Neural crest cell (in vitro differentiated cells): ENCODE data around the gene UEVLD. TPM values are rescaled to one million over a fixed set of nuclear protein-coding genes. Genes with fewer than 3 reads are reported as not detected.

ENCODE experiments used
- DNase-seq: peaks from one replicate; pipeline ENCODE4 v3.0.0; 2021; ENCODE audit warnings: low read depth, mixed read lengths, low spot score
- H3K27ac Mint-ChIP-seq: one replicate; pipeline ENCODE4 v1.8.0; 2021; ENCODE audit warnings: mild to moderate bottlenecking, mixed read lengths; ENCODE audit not compliant: unreplicated experiment
- H3K27me3 Mint-ChIP-seq: 2 replicates; pipeline ENCODE4 v1.8.0; 2021; ENCODE audit warnings: low read depth, mild to moderate bottlenecking, mixed read lengths
- H3K36me3 Mint-ChIP-seq: 2 replicates; pipeline ENCODE4 v1.8.0; 2021; ENCODE audit warnings: low read depth, mild to moderate bottlenecking, mixed read lengths
- H3K4me1 Mint-ChIP-seq: 2 replicates; pipeline ENCODE4 v1.8.0; 2021; ENCODE audit warnings: mixed read lengths
- H3K4me3 Mint-ChIP-seq: one replicate; pipeline ENCODE4 v1.8.0; 2021; ENCODE audit warnings: mild to moderate bottlenecking, mixed read lengths
- H3K9me3 Mint-ChIP-seq: 2 replicates; pipeline ENCODE4 v1.8.0; 2021; ENCODE audit warnings: mixed read lengths
- CTCF ChIP-seq: fragments of 200-600 bp; sonication (generic); conservative IDR thresholded peaks from 2 replicates; pipeline ENCODE4 v1.5.0; 2021; ENCODE audit warnings: antibody characterized with exemption, mild to moderate bottlenecking
- total RNA-seq: library from RNA; stranded (reverse); gene quantifications from 2 replicates; pipeline ENCODE4 v1.2.1, GENCODE V29; 2021

UEVLD gene
- total RNA-seq, 1 donor from 2014 or later: 10.2 TPM

DNA sequence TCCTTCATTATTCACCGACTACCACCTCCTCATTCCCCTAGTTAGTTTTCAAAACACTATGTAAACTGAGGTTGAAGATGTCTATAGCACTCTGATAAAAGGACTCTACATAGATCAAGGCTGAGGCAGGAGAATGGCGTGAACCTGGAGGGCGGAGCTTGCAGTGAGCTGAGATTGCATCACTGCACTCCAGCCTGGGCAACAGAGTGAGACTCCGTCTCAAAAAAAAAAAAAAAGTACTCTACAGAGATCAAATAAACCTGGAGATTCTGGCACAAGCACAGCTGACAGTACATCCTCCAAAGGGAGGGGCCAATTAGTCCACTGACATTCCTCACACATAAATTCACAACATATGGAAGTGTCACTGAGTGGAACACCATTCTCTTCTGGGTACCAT lies 92.8 kb downstream of the UEVLD start:
- Mint-ChIP-seq H3K27ac (no peak overlapping the region), H3K4me3 (no peak overlapping the region), H3K27me3 (no peaks in the 10 kb centered on the region), H3K4me1 (no peaks in the 10 kb centered on the region), H3K9me3 (no peaks in the 10 kb centered on the region), H3K36me3 (peaks cover 9% of the 10 kb centered on the region)
- no peak for DNase-seq
- no peak for TF ChIP-seq CTCF

- H3K36me3 Mint-ChIP-seq: peaks cover 9% of the 10 kb centered on the region
- H3K4me1 Mint-ChIP-seq: no peaks in the 10 kb centered on the region
- H3K27ac Mint-ChIP-seq: no peak overlapping the region
- H3K9me3 Mint-ChIP-seq: no peaks in the 10 kb centered on the region
- DNase-seq: no peak
- no peaks in the 10 kb centered on the region for H3K27me3 Mint-ChIP-seq
- H3K4me3 Mint-ChIP-seq: no peak overlapping the region
- no peak for TF ChIP-seq CTCF
Observed at GRCh38 chr11:18495271-18495670, 93.3 kb downstream of the UEVLD start.

GRCh38 chr11:18493310-18493709 lies 95.2 kb downstream of the UEVLD start:
- no peak for TF ChIP-seq CTCF
- Mint-ChIP-seq H3K27me3 (no peaks in the 10 kb centered on the region), H3K9me3 (no peaks in the 10 kb centered on the region), H3K4me1 (no peaks in the 10 kb centered on the region), H3K36me3 (peaks cover 5% of the 10 kb centered on the region), H3K27ac (no peak overlapping the region), H3K4me3 (no peak overlapping the region)
- DNase-seq: no peak

GRCh38 chr11:18492888-18493287 lies 95.6 kb downstream of the UEVLD start:
- TF ChIP-seq CTCF: no peak
- no peak for DNase-seq
- H3K36me3 Mint-ChIP-seq: peaks cover 8% of the 10 kb centered on the region
- H3K27me3 Mint-ChIP-seq: no peaks in the 10 kb centered on the region
- H3K4me1 Mint-ChIP-seq: no peaks in the 10 kb centered on the region
- no peak overlapping the region for H3K4me3 Mint-ChIP-seq
- H3K9me3 Mint-ChIP-seq: no peaks in the 10 kb centered on the region
- H3K27ac Mint-ChIP-seq: no peak overlapping the region

- Mint-ChIP-seq H3K27ac (no peak overlapping the region), H3K4me1 (no peaks in the 10 kb centered on the region), H3K4me3 (no peak overlapping the region), H3K9me3 (no peaks in the 10 kb centered on the region), H3K36me3 (peaks cover 13% of the 10 kb centered on the region), H3K27me3 (no peaks in the 10 kb centered on the region)
- TF ChIP-seq CTCF: no peak
- DNase-seq: no peak
Observed at GRCh38 chr11:18491924-18492323, 96.6 kb downstream of the UEVLD start.
